Activated CD4-positive, alpha-beta T cell treated with anti-CD3 and anti-CD28 coated beads, Interleukin-10, Interleukin-2, amounts not matched to agents 100 ng/mL and 50 ng/mL, durations not matched to agents 16 hours and 8 hours (primary cell): Measurements from ENCODE around the gene MRTFA.

Experiments
- DNase-seq: peaks from one replicate; pipeline ENCODE4 v3.0.0-alpha.2; 2020

The MRTFA gene

DNA sequence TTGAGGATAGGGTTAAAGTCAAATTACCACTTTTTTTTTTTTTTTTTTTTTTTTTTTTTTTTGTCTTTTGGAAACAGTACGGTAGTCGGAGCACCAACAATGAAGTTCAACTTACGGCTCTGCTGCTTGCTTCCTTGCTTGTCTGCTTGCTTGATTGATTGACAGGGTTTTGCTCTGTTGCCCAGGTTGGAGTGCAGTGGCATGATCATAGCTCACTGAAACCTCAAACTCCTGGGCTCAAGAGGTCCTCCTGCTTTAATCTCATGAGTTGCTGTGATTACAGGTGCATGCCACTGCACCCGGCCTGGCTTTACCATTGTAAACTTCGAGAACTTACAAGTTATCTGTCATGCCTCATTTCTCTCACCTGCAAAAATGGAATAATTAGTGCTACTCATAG is 260.4 kb downstream of the MRTFA start:
- no peak for DNase-seq

DNA sequence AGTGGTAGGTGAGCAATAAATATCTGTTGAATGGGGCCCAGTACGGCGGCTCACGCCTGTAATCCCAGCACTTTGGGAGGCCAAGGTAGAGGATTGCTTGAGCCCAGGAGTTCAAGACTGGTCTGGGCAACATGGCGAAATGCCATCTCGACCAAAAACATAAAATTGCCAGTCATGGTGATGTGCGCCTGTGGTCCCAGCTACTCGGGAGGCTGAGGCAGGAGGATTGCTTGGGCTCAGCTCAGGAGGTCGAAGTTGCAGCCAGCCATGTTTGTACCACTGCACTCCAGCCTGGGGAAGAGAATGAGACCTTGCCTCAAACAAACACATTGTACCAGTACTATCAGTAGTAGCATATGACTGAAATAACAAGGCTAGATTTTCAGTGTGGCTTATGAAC is 262.0 kb downstream of the MRTFA start:
- DNase-seq: no peak

- no peak for DNase-seq
Measured at GRCh38 chr22:40368836-40369235, 267.7 kb downstream of the MRTFA start.

GRCh38 chr22:40368016-40368415 is 268.5 kb downstream of the MRTFA start:
- DNase-seq: no peak

DNA sequence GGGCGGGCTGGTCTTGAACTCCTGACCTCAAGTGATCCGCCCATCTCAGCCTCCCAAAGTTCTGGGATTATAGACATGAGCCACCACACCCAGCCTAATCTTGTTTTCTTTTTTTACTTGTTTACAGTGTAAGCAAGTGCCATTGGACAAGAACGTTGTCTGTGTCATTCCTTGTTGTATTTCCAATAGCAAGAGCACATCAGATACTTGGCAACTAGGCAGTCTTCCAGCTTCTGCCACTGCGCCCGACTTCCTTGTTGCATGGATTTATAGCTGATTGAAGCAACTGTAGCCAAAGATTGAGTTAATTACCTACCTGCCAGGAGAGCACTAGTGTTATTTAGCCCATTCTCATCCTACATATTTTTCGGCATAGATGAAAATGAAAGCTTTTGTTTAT is 269.2 kb downstream of the MRTFA start:
- DNase-seq: no peak

DNA sequence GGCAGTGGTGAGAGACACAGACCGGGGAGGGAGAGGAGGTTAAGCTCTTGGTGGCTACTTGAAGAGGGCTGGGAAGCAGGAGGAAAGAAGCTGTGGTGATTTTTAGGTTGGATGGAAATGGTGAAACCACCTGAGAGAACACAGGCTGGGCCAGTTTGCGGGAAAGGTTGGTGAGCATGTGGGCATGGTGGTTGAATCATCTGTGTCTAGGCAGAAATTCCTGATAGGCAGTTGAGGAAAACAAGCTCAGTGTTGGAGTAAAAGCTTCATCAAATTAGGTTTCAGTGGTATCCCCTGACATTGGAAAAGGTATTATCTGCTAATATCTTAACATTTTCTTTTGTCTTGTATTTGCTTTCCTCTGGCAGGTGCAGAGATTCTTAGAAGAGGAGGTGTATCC is 270.5 kb downstream of the MRTFA start:
- no peak for DNase-seq

- DNase-seq: no peak
Measured at GRCh38 chr22:40364431-40364830, 272.1 kb downstream of the MRTFA start.

GRCh38 chr22:40363059-40363458 is 273.5 kb downstream of the MRTFA start:
- DNase-seq: no peak

- DNase-seq: no peak
Measured at GRCh38 chr22:40361100-40361499, 275.4 kb downstream of the MRTFA start.
